ENCODE data around the gene NOM1. TPM values are rescaled to one million over a fixed set of nuclear protein-coding genes. Genes with fewer than 3 reads are reported as not detected.

Gene NOM1
- polyA plus RNA-seq, 1 of the 3 experiments (the other 2 are of a cell fraction): 18.1 TPM

DNA sequence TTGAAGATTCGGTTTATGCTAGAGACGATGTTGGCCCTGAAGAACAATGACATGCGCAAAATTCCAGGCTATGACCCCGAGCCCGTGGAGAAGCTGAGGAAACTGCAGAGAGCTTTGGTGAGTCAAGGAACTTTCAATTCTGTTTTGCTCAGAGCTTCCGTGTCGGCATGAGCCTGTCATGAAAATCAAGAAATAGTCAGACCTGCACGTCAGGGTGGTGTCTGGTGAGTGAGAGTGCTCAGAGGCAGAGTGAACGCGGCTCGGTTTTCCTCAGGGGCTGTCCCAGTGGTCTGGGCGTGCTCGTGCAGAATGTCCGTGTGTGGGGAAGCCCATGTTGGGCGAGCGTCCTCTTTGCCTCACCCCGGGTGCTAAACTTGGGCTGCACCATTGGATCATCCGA, 12.6 kb downstream of the NOM1 start:
- Histone ChIP-seq H4K20me1 (ENCODE audit: insufficient read depth) (peaks cover 30% of the 10 kb centered on the region), H3K4me3 (ENCODE audit: low read depth in 2 of 2, low read length in 1 of 2) (no peak overlapping the region), H3F3A (replicated peaks; ENCODE audit: insufficient read depth) (no peaks in the 10 kb centered on the region), H3K9me3 (no peaks in the 10 kb centered on the region), H3K36me3 (replicated peaks in 1 of 2; ENCODE audit: control insufficient read depth in 1 of 2, insufficient read depth in 2 of 2, low read length in 1 of 2) (peaks cover 71 to 86% of the 10 kb centered on the region in 2 experiments), H3K9me2 (no peaks in the 10 kb centered on the region), H2AFZ (ENCODE audit: low read depth) (no peak overlapping the region), H3K79me2 (ENCODE audit: insufficient read depth) (peaks cover 32% of the 10 kb centered on the region), H3K27ac (ENCODE audit: low read depth in 2 of 2, low read length in 1 of 2) (no peak overlapping the region), H3K4me1 (ENCODE audit: control insufficient read depth in 1 of 2, insufficient read depth in 2 of 2, low read depth in 1 of 2, low read length in 1 of 2) (no peaks in the 10 kb centered on the region), H3K9ac (no peak overlapping the region), H3K27me3 (ENCODE audit: insufficient read depth) (no peaks in the 10 kb centered on the region), H3K4me2 (no peak overlapping the region)
- ChIA-PET POLR2A (no interaction called here), CTCF (interaction anchor here (0.7 to 9.1 kb wide), 5 partner anchors 8 to 311 kb away, joined by 3 to 73 read pairs (median 5); partner anchors contain the start of gene NOM1)
- TF ChIP-seq RXRA (IDR thresholded peaks at IDR 0.05; ENCODE audit: borderline replicate concordance, low read depth) (no peak), JUND (IDR thresholded peaks at IDR 0.05) (no peak), YY1 (IDR thresholded peaks at IDR 0.05; ENCODE audit: low read depth) (no peak), SMC3 (IDR thresholded peaks at IDR 0.05; ENCODE audit: low read depth, low read length) (no peak), GABPA (IDR thresholded peaks at IDR 0.05; ENCODE audit: low read depth) (no peak), NFIC (IDR thresholded peaks at IDR 0.05; ENCODE audit: borderline replicate concordance) (no peak), RFX5 (IDR thresholded peaks at IDR 0.05; ENCODE audit: low read length) (no peak), FOXM1 (IDR thresholded peaks at IDR 0.05; ENCODE audit: low read depth) (no peak), CHD2 (IDR thresholded peaks at IDR 0.05; ENCODE audit: low read length, partially characterized antibody) (no peak), RAD21 (IDR thresholded peaks at IDR 0.05; ENCODE audit: low read length) (no peak)
- TF ChIP-seq, protein P1, sequence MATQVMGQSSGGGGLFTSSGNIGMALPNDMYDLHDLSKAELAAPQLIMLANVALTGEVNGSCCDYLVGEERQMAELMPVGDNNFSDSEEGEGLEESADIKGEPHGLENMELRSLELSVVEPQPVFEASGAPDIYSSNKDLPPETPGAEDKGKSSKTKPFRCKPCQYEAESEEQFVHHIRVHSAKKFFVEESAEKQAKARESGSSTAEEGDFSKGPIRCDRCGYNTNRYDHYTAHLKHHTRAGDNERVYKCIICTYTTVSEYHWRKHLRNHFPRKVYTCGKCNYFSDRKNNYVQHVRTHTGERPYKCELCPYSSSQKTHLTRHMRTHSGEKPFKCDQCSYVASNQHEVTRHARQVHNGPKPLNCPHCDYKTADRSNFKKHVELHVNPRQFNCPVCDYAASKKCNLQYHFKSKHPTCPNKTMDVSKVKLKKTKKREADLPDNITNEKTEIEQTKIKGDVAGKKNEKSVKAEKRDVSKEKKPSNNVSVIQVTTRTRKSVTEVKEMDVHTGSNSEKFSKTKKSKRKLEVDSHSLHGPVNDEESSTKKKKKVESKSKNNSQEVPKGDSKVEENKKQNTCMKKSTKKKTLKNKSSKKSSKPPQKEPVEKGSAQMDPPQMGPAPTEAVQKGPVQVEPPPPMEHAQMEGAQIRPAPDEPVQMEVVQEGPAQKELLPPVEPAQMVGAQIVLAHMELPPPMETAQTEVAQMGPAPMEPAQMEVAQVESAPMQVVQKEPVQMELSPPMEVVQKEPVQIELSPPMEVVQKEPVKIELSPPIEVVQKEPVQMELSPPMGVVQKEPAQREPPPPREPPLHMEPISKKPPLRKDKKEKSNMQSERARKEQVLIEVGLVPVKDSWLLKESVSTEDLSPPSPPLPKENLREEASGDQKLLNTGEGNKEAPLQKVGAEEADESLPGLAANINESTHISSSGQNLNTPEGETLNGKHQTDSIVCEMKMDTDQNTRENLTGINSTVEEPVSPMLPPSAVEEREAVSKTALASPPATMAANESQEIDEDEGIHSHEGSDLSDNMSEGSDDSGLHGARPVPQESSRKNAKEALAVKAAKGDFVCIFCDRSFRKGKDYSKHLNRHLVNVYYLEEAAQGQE (IDR thresholded peaks at IDR 0.05; ENCODE audit: low read depth, low read length): no peak
- TF ChIP-seq, protein P2, sequence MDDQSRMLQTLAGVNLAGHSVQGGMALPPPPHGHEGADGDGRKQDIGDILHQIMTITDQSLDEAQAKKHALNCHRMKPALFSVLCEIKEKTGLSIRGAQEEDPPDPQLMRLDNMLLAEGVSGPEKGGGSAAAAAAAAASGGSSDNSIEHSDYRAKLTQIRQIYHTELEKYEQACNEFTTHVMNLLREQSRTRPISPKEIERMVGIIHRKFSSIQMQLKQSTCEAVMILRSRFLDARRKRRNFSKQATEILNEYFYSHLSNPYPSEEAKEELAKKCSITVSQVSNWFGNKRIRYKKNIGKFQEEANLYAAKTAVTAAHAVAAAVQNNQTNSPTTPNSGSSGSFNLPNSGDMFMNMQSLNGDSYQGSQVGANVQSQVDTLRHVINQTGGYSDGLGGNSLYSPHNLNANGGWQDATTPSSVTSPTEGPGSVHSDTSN (IDR thresholded peaks at IDR 0.05): no peak
- TF ChIP-seq, protein P3, sequence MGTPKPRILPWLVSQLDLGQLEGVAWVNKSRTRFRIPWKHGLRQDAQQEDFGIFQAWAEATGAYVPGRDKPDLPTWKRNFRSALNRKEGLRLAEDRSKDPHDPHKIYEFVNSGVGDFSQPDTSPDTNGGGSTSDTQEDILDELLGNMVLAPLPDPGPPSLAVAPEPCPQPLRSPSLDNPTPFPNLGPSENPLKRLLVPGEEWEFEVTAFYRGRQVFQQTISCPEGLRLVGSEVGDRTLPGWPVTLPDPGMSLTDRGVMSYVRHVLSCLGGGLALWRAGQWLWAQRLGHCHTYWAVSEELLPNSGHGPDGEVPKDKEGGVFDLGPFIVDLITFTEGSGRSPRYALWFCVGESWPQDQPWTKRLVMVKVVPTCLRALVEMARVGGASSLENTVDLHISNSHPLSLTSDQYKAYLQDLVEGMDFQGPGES (IDR thresholded peaks at IDR 0.05; ENCODE audit: low read depth, low read length): no peak
- TF ChIP-seq, protein P4, sequence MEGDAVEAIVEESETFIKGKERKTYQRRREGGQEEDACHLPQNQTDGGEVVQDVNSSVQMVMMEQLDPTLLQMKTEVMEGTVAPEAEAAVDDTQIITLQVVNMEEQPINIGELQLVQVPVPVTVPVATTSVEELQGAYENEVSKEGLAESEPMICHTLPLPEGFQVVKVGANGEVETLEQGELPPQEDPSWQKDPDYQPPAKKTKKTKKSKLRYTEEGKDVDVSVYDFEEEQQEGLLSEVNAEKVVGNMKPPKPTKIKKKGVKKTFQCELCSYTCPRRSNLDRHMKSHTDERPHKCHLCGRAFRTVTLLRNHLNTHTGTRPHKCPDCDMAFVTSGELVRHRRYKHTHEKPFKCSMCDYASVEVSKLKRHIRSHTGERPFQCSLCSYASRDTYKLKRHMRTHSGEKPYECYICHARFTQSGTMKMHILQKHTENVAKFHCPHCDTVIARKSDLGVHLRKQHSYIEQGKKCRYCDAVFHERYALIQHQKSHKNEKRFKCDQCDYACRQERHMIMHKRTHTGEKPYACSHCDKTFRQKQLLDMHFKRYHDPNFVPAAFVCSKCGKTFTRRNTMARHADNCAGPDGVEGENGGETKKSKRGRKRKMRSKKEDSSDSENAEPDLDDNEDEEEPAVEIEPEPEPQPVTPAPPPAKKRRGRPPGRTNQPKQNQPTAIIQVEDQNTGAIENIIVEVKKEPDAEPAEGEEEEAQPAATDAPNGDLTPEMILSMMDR (IDR thresholded peaks at IDR 0.05): no peak
- DNase-seq: no peak
- WGBS (ENCODE audit: low lambda C conversion rate): 96% methylated on average over 18 of the region's 18 CpGs
